Heart left ventricle (tissue), 13 donors: ENCODE data around the gene IL20RA.

Experiments
- POLR2A ChIP-seq, 2 donors: fragments of 450-650 bp; IDR thresholded peaks; one replicate each; pipeline ENCODE4 v1.6.1; 2017; ENCODE audit warnings: antibody characterized with exemption in 2 of 2, mild to moderate bottlenecking in 2 of 2, moderate library complexity in 2 of 2
- TF ChIP-seq, protein P1 (sequence below), 12 donors: fragments of 200-600 bp; sonication (generic) in 4 of 12; IDR thresholded peaks; one replicate each; pipeline versions ENCODE4 v1.5.0 to v1.8.0; 2018 to 2022; ENCODE audit warnings: antibody characterized with exemption in 12 of 12, mild to moderate bottlenecking in 5 of 12
- donor health status: ischemic (EF 13 %, LVEDD 7.1; RV severe dilation, severe dysfunction).
- donor health status: DM: no; HTN: yes; CAD: no.
- donor health status: DM: no; HTN: no; CAD: no.
- donor health status: ischemic (EF 25% LVEDD 6.9; RV normal size, moderate dysfunction).
- donor health status: ischemic (EF 25% LVEDD 5.7; RV mildly dilated, moderate dysfunction).
- donor health status: ischemic (EF 35%, LVEDD 5.7; RV mildly dilated, moderate dysfunction).
- donor health status: nonischemic (EF 11% LVEDD 7.7; RV severe dilation, severe dysfunction).
- donor health status: DM: yes; HTN: yes; CAD: no.
- donor health status: PGD.
- donor health status: ischemic (EF 29% LVEDD 5.4; RV normal size, mild dysfunction).
- donor health status: nonischemic (EF 23%, LVEDD 6.1; RV moderate dilation, normal function).

DNA sequence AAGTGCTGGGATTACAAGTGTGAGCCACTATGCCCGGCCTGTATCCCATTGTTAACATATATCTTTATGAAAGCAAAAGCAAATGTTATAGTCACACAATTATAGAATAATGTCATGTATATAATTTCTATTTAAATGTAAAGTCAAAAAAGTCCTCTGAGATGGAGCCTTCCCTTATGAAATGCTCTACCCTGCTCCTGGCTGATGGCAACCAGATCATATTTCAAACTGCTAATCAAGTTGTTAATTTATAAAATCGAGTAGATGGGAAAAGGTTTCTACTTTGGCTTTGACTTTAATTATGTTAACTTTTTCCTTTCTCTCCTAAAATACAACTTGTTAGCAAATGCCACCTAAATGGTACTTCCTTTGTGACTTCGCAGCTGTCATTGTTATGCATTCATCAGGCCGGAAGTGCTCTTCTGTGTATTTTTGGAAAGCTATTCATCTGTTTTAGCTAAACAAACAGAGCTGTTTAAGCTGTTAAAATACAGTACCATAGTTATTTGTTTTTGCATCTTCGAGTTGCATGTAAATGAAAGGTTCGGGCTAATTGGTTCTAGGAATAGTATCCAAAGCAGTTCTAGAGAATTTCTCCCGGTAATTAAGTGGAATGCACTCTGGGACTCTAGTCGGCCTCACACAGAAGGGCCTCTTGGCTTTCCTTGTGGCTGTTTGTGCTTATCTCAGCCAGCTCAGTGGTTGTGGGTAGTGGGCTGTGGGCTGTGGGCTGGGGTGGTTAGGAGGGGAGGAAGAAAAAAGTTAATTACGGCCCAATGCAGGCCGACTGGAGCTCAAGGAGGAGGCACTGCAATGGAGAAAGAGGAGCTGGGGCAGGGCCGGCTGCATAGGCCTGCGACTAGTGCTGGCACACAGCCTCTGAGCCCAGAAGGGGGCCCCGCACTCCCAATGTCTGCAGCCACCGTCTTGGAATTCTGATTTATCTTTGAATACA, 87.9 kb downstream of the IL20RA start:
- TF ChIP-seq, protein P1, sequence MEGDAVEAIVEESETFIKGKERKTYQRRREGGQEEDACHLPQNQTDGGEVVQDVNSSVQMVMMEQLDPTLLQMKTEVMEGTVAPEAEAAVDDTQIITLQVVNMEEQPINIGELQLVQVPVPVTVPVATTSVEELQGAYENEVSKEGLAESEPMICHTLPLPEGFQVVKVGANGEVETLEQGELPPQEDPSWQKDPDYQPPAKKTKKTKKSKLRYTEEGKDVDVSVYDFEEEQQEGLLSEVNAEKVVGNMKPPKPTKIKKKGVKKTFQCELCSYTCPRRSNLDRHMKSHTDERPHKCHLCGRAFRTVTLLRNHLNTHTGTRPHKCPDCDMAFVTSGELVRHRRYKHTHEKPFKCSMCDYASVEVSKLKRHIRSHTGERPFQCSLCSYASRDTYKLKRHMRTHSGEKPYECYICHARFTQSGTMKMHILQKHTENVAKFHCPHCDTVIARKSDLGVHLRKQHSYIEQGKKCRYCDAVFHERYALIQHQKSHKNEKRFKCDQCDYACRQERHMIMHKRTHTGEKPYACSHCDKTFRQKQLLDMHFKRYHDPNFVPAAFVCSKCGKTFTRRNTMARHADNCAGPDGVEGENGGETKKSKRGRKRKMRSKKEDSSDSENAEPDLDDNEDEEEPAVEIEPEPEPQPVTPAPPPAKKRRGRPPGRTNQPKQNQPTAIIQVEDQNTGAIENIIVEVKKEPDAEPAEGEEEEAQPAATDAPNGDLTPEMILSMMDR (IDR thresholded peaks at IDR 0.05) = no peak
- TF ChIP-seq POLR2A (IDR thresholded peaks at IDR 0.05) = no peak
